Measurements from ENCODE around the gene PDZD4.
A peak's percentile ranks its signal among the peaks of the same experiment; 100 is the strongest.

Gene PDZD4, protein sequence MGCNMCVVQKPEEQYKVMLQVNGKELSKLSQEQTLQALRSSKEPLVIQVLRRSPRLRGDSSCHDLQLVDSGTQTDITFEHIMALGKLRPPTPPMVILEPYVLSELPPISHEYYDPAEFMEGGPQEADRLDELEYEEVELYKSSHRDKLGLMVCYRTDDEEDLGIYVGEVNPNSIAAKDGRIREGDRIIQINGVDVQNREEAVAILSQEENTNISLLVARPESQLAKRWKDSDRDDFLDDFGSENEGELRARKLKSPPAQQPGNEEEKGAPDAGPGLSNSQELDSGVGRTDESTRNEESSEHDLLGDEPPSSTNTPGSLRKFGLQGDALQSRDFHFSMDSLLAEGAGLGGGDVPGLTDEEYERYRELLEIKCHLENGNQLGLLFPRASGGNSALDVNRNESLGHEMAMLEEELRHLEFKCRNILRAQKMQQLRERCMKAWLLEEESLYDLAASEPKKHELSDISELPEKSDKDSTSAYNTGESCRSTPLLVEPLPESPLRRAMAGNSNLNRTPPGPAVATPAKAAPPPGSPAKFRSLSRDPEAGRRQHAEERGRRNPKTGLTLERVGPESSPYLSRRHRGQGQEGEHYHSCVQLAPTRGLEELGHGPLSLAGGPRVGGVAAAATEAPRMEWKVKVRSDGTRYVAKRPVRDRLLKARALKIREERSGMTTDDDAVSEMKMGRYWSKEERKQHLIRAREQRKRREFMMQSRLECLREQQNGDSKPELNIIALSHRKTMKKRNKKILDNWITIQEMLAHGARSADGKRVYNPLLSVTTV

GRCh38 chrX:153829799-153830639 lies at the start of gene PDZD4:
PDZD4 (minus strand) TSS chrX:153830544; CDS start chrX:153830298, 246 bp downstream.
- DNase-seq (ENCODE audit: low read depth in 2 of 2), result no peak

GRCh38 chrX:153879741-153880439 lies 49.5 kb upstream of the PDZD4 start:
- no peak for DNase-seq (ENCODE audit: low read depth in 2 of 2)

DNA sequence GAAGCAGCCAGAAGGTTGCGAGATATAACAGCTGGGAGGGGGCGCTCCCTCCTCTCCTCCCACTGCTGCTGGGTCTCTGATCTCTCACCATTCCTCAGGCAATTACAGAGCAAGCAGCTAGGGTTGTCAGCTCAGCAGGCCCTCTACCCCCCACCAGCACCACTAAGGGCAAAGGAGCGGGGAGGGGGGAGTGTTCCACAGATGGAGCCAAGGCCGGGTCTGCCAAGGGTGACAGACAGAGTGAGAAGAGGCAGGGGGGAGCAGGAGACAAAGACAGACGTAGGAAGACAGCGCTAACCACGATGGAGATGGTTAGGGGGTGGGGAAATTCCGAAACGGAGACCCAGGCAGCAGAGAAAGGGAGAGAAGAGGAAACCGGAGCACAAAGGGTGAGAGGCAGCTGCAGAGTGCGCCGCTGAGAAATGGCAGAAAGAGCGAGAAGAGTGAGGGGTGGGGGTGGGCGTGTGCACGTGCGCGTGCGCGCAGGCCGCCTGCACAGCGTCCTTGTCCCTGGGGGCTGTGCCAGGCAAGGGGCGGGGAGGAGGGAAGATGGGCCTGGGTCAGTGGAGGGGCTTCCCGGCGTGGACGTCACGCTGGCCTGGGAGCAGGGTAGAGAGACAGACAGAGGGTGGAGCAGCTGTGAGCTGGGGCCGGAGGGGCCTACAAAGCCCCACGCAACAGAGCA lies 48.8 kb upstream of the PDZD4 start:
- DNase-seq (ENCODE audit: low read depth in 2 of 2), result no peak

DNA sequence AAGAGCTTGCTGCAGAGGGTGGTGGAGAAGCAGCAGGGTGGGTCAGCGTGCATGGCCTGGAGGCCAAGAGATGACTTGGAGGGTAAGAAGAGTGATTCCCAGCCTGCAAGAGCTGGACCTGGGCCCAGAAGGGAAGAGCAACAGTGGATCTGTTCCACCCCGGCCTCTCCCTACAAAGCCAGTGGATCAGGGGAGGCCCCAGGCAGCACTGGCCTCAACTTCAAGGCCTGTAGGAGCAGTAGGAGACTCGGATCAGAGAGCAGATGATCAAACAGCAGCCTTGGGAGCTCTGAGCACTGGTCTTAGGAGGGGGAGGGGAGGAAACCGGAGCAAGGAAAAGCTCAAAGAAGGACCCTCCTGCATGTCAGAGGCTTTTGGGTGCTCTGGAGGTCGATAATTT lies 48.0 kb upstream of the PDZD4 start:
- no peak for DNase-seq (ENCODE audit: low read depth in 2 of 2)

GRCh38 chrX:153877571-153878261 lies 47.4 kb upstream of the PDZD4 start:
- DNase-seq (ENCODE audit: low read depth in 2 of 2), result no peak

GRCh38 chrX:153876112-153876491 lies 45.8 kb upstream of the PDZD4 start:
- no peak for DNase-seq (ENCODE audit: low read depth in 2 of 2)

GRCh38 chrX:153875391-153876111 lies 45.2 kb upstream of the PDZD4 start:
- peak; percentile 20 to 47 for DNase-seq (ENCODE audit: low read depth in 2 of 2)

GRCh38 chrX:153874366-153875125 lies 44.2 kb upstream of the PDZD4 start:
- no peak for DNase-seq (ENCODE audit: low read depth in 2 of 2)

DNA sequence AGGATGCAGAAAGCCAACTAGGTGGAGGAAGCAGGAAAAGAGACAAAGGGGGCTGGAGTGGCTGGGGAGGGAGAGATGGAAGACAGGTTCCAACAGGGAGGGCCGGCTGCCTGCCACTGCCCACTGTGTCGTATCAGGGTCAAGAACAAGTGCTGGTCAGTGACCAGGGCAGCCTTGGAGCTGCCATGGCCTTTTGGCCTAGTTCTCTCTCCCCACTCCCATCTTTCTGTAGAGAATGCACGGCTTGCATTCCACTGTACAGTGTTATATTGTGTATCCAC lies 43.7 kb upstream of the PDZD4 start:
- no peak for DNase-seq (ENCODE audit: low read depth in 2 of 2)

- no peak for DNase-seq (ENCODE audit: low read depth in 2 of 2)
These were observed 43.1 kb upstream of the PDZD4 start for GRCh38 chrX:153873282-153874084.

DNA sequence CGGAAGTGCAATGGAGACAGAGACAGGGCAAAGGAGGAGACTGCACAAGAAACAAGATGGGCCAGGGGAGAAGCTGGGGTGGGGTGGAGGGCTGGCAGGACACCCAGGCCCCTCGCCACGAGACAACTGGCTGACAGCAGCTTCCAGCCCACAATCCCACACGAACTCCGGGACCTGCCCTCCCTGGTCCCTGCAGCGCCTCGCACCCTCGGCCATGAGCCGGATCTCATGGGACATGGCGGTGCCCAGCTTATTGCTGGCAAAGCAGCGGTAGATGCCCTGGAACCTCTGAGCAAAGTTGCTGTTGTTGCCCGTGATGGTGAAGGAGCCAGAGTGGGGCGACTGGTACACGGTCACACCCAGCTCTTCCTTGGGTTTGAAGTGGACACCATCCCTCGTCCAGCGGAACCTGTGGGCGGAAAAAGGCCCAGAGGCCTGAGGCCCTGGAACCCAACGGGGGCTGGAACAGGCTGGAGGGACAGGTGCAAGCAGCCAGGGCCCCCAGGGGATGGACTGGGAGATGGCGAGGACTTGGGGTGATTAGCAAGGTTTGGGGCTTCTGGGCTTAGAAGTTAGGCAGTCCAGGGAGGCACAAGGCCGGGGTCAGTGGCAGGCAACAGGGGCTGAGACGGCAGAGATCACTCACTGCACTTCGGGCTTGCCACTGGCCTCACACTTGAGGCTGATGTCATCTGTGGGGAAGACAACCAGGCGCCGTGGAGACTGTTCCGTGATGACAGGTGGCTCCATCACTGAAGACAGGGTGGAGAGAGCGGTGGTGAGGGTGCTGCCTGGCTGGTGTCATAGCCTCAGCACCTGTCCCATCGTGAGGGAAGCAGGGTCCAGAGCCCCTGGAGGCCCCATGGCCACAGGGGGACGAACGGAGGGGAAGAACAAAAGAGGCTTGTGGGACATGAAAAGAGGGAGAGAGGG lies 41.9 kb upstream of the PDZD4 start:
- DNase-seq (ENCODE audit: low read depth in 2 of 2), result no peak

- no peak for DNase-seq (ENCODE audit: low read depth in 2 of 2)
These were observed 41.1 kb upstream of the PDZD4 start for GRCh38 chrX:153871451-153871850.

DNA sequence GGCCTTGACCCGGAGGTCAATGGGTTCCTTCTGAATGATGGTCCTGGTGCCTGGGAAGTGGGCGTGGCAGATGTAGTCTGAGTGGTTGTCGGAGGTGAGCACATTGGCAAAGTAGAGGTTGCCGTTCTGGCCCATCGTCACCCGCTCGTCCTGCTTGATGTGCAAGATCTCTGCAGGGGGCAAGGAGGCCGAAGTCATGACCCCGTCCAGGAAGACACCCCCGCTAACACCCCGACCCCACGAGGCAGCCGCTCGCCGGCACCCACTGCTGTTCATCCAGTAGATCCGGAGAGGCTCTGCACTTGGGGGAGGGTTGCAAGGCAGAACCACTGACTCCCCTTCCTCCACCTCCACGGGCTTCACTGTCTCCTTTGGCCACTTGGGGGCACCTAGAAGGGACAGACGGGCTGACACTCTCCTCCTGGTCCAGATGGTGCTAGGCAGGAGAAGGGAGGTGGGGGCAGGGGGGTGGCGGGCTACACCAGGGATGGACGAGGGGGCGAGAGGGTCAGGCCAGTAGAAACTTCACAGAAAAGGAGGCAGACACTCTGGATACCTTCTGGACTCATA lies 40.5 kb upstream of the PDZD4 start:
- no peak for DNase-seq (ENCODE audit: low read depth in 2 of 2)

DNA sequence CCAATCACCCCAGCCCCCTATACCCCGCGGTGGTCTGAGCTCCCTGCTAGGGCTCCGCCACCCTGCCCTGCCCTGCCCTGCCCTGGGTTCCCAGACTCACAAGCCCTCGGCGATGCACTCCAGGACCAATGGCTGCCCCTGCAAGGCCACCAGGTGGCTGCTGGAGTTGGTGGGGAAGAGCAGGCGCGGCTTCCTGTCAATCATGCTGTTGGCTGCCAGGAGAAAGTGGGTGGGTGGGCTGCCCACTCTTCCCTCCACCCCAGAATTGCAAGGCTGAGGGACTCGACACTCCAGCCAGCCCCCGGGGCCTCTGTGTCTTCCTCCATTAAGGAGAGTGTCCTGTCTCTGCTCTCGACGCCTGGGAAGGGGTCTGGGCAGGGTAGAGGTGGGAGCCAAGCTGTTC lies 39.9 kb upstream of the PDZD4 start:
- no peak for DNase-seq (ENCODE audit: low read depth in 2 of 2)

GRCh38 chrX:153869473-153870287 lies 39.3 kb upstream of the PDZD4 start:
- DNase-seq (ENCODE audit: low read depth in 2 of 2), result no peak
